ENCODE measurements around the gene HMGB2. TPM values are rescaled to one million over a fixed set of nuclear protein-coding genes. Genes with fewer than 3 reads are reported as not detected.

Gene HMGB2
- total RNA-seq, 4 donors from 2014 or later: 32.0 to 63.3 (median 47.5) TPM

DNA sequence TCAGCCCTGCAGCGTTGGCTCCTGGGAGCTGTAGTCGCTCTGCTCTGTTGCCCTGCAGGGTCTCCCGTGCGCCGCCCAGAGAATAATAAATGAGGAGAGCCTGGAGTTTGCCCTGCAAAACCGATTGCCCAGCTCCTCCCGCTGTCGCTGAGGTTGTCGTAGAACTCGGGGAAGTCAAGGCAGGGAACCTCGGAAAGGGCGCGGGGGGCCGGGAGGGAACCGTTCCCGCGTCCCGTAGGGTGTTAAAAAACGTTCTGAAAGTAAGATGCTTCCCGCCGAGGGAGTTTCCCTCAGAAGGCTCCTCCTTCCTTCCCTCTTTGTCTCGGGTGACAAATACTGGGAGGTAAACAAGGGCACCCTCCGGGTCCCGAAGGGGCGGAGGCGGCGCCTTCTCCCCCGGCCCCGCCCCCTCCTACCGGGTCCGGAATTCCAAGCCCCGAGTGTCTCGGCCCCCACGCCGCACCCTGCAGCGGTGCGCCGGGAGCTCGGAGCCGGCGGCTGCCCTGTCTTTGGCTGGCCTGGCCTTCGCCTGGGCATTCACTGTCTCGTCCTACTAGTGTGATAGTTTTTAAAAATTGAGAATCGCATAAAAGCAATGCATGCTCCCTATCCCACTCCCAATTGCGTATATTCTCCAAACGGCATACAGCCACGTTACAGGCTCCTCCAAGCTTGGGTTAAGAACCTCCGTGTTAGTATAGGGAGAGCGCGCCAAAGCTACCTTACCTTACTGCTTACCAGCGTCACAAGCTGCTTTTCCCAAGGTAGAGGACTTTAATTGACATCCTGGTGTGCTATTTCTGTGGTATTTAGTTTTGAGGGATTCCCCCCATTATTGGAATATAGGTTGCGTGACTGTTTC, 964 bp upstream of the HMGB2 start:
- Histone ChIP-seq H3K4me3 (peak overlapping the region; percentile 86 to 95), H3K27ac (peak overlapping the region in 3 of 4 donors; percentile 95 to 100 (median 99)), H3K27me3 (no peaks in the 10 kb centered on the region), H3K36me3 (peaks cover 0 to 27% of the 10 kb centered on the region in 2 donors), H3K9me3 (no peaks in the 10 kb centered on the region), H3K4me1 (peaks cover 0 to 40% (median 0%) of the 10 kb centered on the region in 3 donors)
- 3 to 8% methylated on average over 9 to 11 of the region's 52 CpGs for WGBS, 2 donors (ENCODE audit: low coverage in 1 of 2)
- ATAC-seq: peak; percentile 17
- peak; percentile 39 for TF ChIP-seq POLR2AphosphoS5 (IDR thresholded peaks at IDR 0.05)
- peak in 1 of 2 donors; percentile 38 for TF ChIP-seq POLR2A (IDR thresholded peaks at IDR 0.05)
- TF ChIP-seq, protein P1, sequence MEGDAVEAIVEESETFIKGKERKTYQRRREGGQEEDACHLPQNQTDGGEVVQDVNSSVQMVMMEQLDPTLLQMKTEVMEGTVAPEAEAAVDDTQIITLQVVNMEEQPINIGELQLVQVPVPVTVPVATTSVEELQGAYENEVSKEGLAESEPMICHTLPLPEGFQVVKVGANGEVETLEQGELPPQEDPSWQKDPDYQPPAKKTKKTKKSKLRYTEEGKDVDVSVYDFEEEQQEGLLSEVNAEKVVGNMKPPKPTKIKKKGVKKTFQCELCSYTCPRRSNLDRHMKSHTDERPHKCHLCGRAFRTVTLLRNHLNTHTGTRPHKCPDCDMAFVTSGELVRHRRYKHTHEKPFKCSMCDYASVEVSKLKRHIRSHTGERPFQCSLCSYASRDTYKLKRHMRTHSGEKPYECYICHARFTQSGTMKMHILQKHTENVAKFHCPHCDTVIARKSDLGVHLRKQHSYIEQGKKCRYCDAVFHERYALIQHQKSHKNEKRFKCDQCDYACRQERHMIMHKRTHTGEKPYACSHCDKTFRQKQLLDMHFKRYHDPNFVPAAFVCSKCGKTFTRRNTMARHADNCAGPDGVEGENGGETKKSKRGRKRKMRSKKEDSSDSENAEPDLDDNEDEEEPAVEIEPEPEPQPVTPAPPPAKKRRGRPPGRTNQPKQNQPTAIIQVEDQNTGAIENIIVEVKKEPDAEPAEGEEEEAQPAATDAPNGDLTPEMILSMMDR (IDR thresholded peaks at IDR 0.05): peak in 1 of 4 experiments; percentile 16
- no peak for TF ChIP-seq EP300 (IDR thresholded peaks at IDR 0.05)

DNA sequence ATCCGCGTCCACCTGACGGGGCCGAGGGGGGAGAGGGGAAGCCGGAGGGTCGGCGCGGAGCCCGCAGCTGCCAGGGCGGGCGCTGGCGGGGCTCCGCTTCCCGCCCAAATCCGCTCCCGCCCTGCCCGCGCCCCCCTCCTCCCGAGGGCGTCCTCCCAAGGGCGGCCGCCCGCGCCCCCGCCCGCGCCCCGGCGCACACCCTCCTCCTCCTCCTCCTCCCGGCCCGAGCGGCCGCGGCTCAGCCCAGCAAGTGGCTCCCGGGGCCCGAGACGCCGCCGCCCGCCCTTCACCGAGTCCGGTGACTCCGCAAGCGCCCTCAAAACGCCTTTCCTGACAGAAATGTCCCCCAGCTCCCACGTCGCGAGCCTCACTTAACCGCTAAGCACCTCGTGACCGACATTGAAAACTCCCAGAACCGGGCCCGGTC, 487 bp downstream of the HMGB2 start:
- Histone ChIP-seq H3K4me3 (peak overlapping the region; percentile 88 to 95), H3K4me1 (peaks cover 0 to 43% (median 0%) of the 10 kb centered on the region in 3 donors), H3K36me3 (peaks cover 0 to 40% of the 10 kb centered on the region in 2 donors), H3K27me3 (no peaks in the 10 kb centered on the region), H3K9me3 (no peaks in the 10 kb centered on the region), H3K27ac (peak overlapping the region; percentile 95 to 100 (median 98))
- peak; percentile 46 for ATAC-seq
- no peak for TF ChIP-seq EP300 (IDR thresholded peaks at IDR 0.05)
- TF ChIP-seq, protein P1 (IDR thresholded peaks at IDR 0.05): no peak
- no peak for TF ChIP-seq POLR2A (IDR thresholded peaks at IDR 0.05)
- no peak for TF ChIP-seq POLR2AphosphoS5 (IDR thresholded peaks at IDR 0.05)
- no CpG with 5 or more reads among the region's 53 CpGs for WGBS, 2 donors (ENCODE audit: low coverage in 1 of 2)

DNA sequence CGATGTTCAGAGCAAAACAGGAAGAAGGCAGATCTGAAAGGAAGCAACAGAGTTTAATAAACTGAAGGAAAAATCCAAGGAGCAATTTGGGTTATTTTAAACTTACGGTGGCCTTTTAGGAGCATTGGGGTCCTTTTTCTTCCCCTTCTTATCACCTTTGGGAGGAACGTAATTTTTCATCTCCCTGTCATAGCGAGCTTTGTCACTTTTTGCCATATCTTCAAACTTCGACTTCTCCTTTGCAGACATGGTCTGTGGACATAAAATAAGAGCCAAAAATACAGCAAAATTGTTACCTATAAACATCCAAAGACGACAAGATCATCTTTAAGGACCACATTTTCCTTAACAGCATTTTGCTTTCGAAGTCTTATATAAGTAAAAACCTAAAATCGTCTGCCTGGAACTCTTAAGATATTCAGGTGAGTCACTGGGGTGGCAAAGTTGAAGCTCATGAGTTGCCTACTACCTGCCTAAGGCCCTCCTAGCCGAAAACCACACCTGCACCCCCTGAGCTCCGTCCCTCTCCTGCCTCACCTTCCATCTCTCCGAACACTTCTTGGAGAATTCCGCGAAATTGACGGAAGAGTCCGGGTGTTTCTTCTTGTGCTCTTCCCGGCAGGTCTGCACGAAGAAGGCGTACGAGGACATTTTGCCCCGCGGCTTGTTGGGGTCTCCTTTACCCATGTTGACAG, 1.0 kb downstream of the HMGB2 start:
- H3K27me3 ChIP-seq: no peaks in the 10 kb centered on the region
- no peaks in the 10 kb centered on the region for H3K9me3 ChIP-seq
- 3 to 7% methylated on average over 12 to 13 of the region's 21 CpGs for WGBS, 2 donors (ENCODE audit: low coverage in 1 of 2)
- peak overlapping the region; percentile 88 to 95 for H3K4me3 ChIP-seq
- H3K36me3 ChIP-seq: peaks cover 0 to 46% of the 10 kb centered on the region in 2 donors
- peaks cover 0 to 43% (median 0%) of the 10 kb centered on the region in 3 donors for H3K4me1 ChIP-seq
- no peak for ATAC-seq
- peak overlapping the region; percentile 95 to 100 (median 98) for H3K27ac ChIP-seq
- TF ChIP-seq POLR2A (IDR thresholded peaks at IDR 0.05) (no peak), POLR2AphosphoS5 (IDR thresholded peaks at IDR 0.05) (no peak), EP300 (IDR thresholded peaks at IDR 0.05) (no peak)
- TF ChIP-seq, protein P1 (IDR thresholded peaks at IDR 0.05): no peak

DNA sequence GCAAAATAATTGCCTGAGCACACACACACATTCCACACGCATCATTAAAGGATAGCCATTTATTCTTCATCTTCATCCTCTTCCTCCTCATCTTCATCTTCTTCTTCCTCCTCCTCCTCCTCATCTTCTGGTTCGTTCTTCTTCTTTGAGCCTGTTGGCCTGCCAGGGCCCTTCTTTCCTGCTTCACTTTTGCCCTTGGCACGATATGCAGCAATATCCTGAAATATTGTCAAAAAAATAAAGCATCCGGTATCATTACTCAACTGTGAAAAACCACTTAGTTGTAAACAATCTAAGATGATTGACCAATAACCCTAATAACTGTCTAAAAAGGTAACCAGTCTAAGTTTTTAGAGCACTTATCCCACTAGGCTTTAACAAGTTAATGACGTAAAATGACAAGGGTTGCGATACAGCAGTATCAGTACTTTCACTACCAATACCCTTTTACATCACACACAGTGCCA, 2.1 kb downstream of the HMGB2 start:
- Histone ChIP-seq H3K9me3 (no peaks in the 10 kb centered on the region), H3K4me1 (peaks cover 0 to 43% (median 0%) of the 10 kb centered on the region in 3 donors), H3K27me3 (no peaks in the 10 kb centered on the region), H3K36me3 (peaks cover 0 to 52% of the 10 kb centered on the region in 2 donors), H3K4me3 (peak overlapping the region; percentile 88 to 95), H3K27ac (peak overlapping the region; percentile 95 to 100 (median 98))
- TF ChIP-seq, protein P1 (IDR thresholded peaks at IDR 0.05): no peak
- no peak for TF ChIP-seq POLR2A (IDR thresholded peaks at IDR 0.05)
- TF ChIP-seq POLR2AphosphoS5 (IDR thresholded peaks at IDR 0.05): no peak
- no peak for TF ChIP-seq EP300 (IDR thresholded peaks at IDR 0.05)
- ATAC-seq: no peak
- 11 to 30% methylated on average over 3 to 6 of the region's 6 CpGs for WGBS, 2 donors (ENCODE audit: low coverage in 1 of 2)

All from gastroesophageal sphincter (tissue), 4 donors.